GM20000 (cell line): ENCODE data around the gene CDR2L.

ENCODE experiments used
- DNase-seq: peaks from one replicate; pipeline ENCODE4 v3.0.0; 2012; ENCODE audit warnings: low spot score
- TF ChIP-seq, protein P1 (sequence below): IDR thresholded peaks from 2 replicates; pipeline ENCODE4 v1.5.1; 2012; ENCODE audit warnings: mild to moderate bottlenecking, control low read depth; ENCODE audit errors: extremely low read depth, missing control alignments

CDR2L gene

DNA sequence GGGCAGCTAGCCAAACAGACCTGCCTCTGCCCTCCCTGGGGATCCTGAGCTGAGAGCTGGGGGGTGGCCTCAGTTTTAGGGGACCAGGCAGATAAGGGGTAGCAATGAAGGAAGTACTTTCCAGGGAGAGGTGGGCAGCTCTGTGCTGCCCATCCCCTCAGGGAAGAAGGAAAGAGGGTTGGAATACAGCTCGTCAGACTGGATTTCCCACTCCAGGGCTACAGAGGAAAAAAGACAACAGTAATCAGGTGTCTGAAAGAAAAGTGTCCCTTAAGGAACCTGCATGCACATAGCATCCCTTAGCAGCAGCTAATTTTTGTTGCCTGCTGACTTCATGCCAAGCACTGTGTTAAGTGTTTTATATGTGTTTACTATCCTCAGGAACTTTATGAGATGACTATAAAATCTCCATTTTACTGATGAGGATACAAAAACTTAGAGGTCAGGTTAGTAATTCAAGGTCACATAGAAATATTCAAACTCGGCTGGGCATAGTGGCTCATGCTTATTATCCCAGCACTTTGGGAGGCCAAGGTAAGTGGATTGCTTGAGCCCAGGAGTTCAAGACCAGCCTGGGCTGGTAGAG lies 21.8 kb downstream of the CDR2L start:
- peak; percentile 16 for DNase-seq

DNA sequence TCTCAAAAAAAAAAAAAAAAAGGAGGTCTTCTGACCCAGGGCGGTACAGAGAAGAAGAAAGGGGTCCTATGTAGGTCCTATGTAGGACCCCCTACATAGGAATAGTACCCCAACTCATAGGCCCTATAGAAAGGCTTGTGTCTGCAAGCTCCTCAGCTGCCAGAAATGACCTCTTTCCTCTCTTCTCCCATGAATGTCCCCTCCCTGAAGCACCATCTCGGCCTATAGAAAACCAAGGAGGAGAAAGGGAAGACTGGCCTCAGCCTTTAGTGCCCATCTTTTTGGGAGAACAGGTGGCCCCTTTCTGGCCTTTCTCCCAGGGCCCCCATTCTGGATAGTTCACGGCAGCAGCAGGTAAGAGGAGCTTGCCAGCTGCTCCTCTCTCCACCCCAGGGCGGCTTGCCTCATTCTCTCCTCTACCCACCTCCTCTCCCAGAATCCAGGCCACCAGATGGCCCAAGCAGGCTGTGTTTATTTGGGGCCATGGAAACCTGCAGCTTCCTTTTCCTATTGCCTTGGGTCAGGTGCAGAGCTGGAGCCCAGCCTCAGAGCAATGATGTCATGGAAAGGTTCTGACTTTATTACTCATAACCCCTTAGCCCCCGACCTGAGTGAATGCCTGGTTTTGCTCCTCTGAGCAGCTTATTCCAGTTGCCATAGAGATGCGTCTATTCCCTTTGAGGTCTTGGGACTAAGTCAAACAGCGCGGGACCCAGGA lies 23.4 kb downstream of the CDR2L start:
- TF ChIP-seq, protein P1, sequence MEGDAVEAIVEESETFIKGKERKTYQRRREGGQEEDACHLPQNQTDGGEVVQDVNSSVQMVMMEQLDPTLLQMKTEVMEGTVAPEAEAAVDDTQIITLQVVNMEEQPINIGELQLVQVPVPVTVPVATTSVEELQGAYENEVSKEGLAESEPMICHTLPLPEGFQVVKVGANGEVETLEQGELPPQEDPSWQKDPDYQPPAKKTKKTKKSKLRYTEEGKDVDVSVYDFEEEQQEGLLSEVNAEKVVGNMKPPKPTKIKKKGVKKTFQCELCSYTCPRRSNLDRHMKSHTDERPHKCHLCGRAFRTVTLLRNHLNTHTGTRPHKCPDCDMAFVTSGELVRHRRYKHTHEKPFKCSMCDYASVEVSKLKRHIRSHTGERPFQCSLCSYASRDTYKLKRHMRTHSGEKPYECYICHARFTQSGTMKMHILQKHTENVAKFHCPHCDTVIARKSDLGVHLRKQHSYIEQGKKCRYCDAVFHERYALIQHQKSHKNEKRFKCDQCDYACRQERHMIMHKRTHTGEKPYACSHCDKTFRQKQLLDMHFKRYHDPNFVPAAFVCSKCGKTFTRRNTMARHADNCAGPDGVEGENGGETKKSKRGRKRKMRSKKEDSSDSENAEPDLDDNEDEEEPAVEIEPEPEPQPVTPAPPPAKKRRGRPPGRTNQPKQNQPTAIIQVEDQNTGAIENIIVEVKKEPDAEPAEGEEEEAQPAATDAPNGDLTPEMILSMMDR = no peak
- peak; percentile 29 for DNase-seq

More for the DNA sequence above, 21.8 kb downstream of the CDR2L start:
- TF ChIP-seq, protein P1 = no peak

DNA sequence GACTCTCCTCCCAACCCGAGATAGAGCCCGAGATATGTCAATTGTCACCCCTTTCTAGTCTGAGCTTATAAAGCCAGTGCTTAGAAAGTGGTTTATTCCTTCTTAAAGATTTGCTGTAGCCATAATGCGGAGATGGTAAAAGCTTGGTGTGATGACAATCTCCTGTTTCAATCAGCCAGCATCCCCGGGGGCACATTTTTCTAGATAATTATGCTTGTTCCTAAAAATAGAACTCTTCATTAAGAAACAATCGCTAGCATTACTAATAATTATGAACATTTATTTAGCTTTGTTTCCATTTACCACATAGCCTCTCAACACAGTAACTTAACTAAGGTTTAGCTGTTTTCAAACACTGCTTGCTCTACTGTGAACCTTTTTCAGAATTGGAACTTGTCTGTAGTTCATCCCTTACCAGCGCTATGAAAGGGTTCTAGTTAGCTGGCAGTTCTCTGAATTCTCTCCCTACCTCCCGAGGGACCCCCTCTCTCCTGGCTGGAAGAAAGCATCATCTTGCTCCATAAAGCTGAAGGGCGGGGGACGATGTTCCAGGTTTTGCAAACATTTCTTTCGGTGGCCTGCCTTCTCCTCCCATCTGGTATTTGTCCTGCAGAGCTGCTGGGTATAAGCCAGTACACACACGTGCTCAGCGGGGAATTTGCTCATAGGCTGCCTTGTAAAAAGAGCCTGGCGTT lies 24.1 kb downstream of the CDR2L start:
- peak; percentile 11 for DNase-seq
- TF ChIP-seq, protein P1 = no peak

DNA sequence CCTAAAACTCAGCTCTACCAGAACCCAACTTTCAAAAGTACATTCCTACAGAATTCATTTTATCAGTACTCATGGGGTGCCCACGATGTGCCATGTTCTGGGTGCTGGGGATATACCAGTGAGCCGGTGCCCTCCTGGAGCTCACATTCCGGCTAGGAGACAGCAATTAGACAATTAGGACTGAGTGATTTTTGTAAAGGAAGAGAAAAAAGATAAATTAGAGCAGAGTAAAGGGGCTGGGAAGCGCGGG lies 24.6 kb downstream of the CDR2L start:
- TF ChIP-seq, protein P1 = no peak
- DNase-seq = no peak

DNA sequence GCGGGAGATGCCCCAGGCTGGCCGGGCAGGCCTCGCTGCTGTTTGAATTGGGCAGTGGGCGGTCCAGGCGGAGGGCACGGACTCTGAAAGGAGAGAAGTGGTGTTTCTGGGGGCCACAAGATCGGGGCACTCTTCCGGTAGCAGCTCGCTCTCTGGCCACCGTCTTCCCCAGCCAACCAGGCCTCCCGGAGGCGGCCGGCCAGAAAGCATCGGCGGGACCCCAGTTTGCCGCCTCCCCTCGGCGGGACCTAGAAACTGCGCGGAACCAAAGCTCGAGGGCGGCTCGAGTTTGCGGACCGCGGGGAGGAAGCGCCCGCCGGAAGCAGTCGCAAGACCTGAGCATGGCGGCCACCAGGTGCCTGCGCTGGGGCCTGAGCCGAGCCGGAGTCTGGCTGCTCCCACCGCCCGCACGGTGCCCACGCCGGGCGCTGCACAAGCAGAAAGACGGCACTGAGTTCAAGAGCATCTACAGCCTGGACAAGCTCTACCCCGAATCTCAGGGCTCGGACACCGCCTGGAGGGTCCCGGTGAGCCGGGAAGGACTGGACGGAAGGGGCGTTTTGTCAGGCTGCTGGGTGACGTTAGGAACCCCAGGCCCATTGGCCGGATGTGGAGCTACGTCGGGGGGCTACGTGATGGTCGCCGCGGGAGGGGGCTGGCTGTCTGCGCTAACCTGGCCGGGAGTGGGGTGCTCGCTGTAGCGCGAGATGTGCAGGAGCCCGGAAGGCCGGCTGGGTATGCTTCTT lies 25.1 kb downstream of the CDR2L start, which contains the start of gene MRPL58:
Gene MRPL58 (plus strand): TSS at position 325 of the 746 bp plus-strand sequence. CDS start 17 bp downstream, at position 342.
- TF ChIP-seq, protein P1 = peak; percentile 21
- peak; percentile 93 for DNase-seq

DNA sequence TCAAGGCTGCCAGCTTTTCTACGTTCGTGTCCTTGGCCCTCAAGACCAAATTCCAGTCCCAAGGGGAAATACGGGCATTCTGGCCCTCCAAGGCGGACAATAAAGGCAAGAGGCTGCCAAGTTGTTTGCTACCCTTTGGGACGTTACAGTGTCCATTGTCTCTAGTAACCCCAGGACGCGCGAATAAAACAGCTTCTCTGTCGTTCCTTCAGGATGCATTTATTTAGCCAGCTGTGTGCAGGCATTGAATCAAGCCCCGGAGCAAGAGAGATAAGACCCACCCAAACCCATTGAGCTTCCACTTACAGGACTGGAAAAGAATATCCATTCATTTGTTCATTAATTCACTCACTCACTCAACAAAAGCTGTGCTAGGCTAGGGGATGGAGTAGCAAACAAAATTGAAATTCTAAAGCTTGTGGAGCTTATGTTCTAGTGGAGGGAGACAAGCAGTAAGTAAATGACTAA lies 25.7 kb downstream of the CDR2L start:
- TF ChIP-seq, protein P1 = no peak
- DNase-seq = no peak

DNA sequence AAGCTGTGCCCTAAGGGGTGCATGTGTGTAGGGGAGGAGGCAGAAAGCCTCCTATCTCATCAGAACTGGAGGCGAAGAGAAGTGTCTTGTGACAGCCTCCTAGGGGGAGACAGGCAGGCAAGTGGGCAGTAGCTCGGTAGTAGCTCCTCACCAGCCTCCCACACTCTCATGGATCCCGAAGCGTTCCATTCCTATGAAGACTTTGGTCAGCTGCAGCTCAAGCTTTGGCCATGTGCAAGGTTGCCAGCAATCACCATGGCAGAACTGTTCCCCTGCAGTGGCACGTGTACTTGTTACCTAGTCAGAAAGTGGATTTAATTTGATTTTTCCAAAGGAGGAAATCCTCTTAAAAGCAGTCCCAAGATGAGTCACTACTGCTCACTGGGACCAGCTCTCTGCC lies 31.7 kb downstream of the CDR2L start:
- TF ChIP-seq, protein P1 = no peak
- no peak for DNase-seq
